Thyroid gland (tissue), 4 donors: ENCODE data around the gene SMARCA4.

Source experiments
- CTCF ChIP-seq, 6 experiments: fragments of 200-600 bp in 3 of 6; fragments of 450-650 bp in 3 of 6; sonication (generic) in 3 of 6; IDR thresholded peaks; one replicate each; pipeline ENCODE4 v1.5.1; 2016 to 2019; ENCODE audit warnings: antibody characterized with exemption in 6 of 6, mild to moderate bottlenecking in 2 of 6, inconsistent platforms in 1 of 6, moderate library complexity in 1 of 6
- POLR2A ChIP-seq, 2 donors: fragments of 450-650 bp; IDR thresholded peaks; one replicate each; pipeline ENCODE4 v1.6.1; 2017; ENCODE audit warnings: antibody characterized with exemption in 2 of 2, mild to moderate bottlenecking in 2 of 2, moderate library complexity in 1 of 2

GRCh38 chr19:10975374-10976130 is 14.7 kb downstream of the SMARCA4 start:
- TF ChIP-seq CTCF (IDR thresholded peaks at IDR 0.05) (no peak), POLR2A (IDR thresholded peaks at IDR 0.05) (no peak)
